Activated T-cell treated with anti-CD3 and anti-CD28 coated beads for 4 hours (primary cell): Measurements from ENCODE around the gene SLC29A3.

Source experiments
- DNase-seq: peaks from one replicate; pipeline ENCODE4 v3.0.0-alpha.2; 2020

SLC29A3 gene

GRCh38 chr10:71325267-71325666 is 6.2 kb downstream of the SLC29A3 start:
- DNase-seq, result no peak

GRCh38 chr10:71326464-71326881 is 7.4 kb downstream of the SLC29A3 start:
- DNase-seq, result no peak

- DNase-seq, result no peak
Measured at GRCh38 chr10:71330789-71331404, 11.8 kb downstream of the SLC29A3 start.

DNA sequence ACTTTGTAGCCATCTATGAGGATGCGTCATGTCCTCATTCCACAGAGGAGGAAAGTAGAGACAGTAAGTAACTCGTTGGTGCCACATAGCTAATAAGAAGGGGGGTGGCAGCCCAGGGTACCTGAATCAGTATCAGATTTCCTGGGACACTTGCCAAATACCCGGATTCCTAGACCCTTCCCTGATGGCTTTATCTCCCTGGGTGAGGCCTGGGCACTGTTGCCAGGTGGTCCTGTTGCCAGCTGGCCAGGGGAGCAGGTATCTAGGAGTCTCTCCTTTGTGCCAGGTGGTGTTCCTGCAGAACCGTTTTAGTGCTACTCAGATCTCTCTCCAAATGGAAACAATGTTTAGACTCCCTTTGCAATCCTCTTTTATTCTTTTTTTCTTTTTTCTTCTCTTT is 12.7 kb downstream of the SLC29A3 start:
- no peak for DNase-seq

GRCh38 chr10:71332466-71332865 is 13.4 kb downstream of the SLC29A3 start:
- DNase-seq, result no peak

- DNase-seq, result no peak
Measured at GRCh38 chr10:71333129-71333887, 14.2 kb downstream of the SLC29A3 start.

- DNase-seq, result no peak
Measured at GRCh38 chr10:71334221-71334791, 15.2 kb downstream of the SLC29A3 start.

DNA sequence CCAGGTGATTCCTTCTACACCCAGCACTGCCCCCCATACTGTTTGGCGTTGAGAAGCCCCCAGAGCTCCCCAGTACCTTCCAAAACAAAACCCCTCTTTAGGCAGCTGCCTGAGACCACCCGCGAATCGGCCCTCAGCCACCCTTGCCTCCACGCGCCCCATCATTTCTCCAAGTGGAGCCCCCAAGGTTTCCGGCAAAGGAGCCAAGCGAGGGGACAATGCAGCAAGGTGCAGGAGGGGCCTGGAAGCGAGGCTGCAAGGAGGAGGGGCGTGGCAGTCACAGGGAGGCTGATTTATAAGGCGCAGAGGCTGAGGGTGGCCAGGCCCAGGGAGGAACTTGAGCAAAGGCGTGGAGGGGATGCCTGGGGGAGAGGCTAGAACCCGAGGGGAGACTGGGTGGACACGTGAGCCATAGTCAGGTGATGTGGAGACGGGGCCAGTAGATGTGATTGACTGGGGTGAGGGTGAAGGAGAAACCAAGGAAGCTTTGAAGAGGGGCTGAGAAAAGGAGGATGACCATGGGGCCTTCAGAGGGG is 16.2 kb downstream of the SLC29A3 start:
- DNase-seq, result no peak

GRCh38 chr10:71336632-71337031 is 17.6 kb downstream of the SLC29A3 start:
- DNase-seq, result no peak

GRCh38 chr10:71337219-71337701 is 18.2 kb downstream of the SLC29A3 start:
- no peak for DNase-seq

- DNase-seq, result no peak
Measured at GRCh38 chr10:71338728-71339495, 19.9 kb downstream of the SLC29A3 start.

DNA sequence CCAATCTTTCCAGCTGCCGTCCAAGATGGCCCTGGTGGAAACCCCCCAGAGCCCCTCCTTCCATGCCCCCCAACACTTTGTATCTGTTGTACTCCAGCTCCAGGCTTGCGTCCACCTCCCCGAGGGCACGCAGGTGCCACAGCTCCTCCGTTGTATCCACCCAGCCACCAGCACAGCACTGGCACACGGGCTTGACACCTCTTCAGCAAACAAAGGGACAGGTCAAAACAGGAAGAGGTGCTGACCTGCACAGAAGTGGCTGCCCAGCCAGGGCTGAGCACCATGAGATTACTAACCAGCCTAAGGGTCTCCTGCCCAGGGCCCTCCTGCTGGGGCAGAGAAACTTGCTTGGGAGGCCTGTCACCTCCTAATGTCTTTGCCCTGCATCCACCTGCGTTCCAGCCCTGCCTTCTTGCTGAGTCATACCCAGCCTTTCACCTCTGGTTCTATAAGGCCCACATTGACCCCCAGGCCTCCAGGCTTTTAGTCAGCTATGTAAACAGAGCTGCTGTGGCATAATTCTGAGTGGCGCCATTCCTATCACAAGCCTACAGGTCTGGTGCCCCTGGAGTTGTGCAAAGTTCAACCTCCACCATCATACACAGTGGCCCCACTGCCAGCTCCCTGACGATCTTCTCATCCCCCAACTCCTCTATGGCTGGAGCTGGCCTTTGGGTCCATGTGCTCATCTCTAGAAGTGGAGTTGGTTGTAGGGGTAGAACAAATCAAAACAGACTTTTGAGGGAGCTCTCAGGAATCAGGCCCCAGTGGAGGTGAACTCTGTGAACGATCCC is 20.9 kb downstream of the SLC29A3 start:
- DNase-seq, result no peak

- no peak for DNase-seq
Measured at GRCh38 chr10:71342573-71343391, 23.7 kb downstream of the SLC29A3 start.

GRCh38 chr10:71343392-71343773 is 24.3 kb downstream of the SLC29A3 start:
- DNase-seq, result no peak

DNA sequence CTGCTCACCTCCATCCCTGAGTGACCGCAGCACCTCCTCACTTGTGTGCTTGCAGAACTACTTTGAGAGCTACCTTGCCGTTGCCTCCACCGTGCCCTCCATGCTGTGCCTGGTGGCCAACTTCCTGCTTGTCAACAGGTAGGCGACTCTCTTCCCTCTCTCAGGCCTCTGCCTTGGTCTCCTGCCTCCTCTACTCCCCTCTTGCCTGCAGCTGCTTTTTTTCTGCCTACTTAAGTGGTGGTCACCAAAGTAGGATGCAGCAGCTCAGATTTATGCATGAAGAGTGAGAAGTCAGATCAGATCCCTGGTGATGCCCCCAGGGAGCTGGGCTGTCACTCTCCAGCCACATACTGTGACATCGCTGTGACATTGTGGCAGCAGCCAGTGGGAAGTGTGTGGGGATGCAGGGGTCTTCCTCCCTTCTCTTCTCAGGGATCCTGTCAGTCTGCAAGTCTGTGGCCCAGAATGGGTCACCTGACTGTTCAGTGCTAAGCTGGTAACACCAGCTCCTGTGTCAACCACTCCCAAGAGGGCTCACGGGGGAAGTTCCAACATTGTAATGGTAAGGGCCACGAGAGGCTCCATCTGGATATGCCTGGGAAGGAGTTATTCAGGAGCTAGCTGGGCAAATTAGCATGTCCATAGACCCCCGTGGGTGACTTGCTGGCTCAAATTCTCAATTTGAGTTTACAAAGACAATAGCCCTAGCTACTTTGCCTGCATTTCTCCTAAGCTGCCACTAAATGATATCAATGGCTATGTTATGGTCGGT is 25.3 kb downstream of the SLC29A3 start:
- no peak for DNase-seq

DNA sequence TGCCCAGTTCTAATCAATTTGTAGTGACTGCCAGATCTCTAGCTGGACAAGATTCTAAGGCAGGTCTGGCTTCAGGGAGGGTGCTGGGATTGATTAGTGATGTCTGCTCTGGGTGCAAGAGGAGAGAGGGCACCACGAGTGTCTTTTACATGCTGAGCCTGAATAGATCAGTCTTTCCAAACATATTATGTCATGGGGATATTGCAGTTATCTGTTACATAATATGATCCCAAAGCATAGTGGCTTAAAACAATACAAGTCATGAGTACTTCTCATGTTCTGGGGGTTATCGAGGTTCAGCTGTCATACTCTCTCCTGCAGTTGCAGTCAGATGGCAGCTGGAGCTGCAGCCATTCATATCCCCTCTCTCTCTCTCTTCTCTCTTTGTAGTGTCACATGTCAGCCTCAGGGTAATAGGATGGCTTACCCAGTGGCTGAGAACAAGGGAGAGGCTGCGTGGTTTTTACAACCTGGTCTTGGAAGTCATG is 26.0 kb downstream of the SLC29A3 start:
- DNase-seq, result no peak

DNA sequence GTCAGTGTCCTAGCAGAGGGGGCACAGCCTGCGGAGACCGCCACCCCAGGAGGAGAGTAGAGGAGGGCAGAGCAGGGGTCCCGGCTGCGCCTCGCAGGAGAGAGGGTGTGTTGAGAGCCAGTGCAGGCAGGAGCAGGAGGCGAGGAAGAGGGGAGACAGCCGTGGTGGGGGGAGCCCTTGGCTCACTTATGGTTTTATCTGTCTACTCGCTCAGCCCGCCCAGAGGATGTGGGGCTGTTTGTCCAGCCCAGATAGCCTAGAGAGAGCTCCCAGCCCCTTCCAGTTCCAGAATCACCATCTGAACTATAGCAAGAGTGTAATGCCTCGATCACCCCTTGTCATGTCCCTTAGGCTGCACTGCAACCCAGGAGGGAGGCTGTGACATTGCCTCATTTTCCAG is 26.6 kb downstream of the SLC29A3 start:
- no peak for DNase-seq

DNA sequence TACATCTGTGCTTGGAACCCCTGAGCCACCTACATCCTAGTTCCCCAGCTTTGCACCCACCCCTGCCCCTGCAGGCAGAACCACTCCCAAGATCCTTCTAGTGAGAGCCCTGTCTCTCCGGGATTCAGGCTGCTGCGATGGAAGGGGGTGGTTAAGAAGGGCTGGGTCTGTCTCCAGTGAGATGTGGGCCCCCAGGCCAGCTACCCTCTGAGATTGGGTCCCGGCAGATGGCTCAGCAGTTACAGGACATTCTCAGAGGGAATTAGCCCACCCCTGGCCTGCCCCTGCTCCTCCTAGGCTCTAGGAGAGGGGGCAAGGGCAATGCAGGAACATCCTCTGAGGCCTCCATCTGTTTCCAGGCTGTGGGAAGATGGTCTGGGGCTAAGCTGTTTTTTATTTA is 27.7 kb downstream of the SLC29A3 start:
- no peak for DNase-seq

GRCh38 chr10:71347587-71348395 is 28.7 kb downstream of the SLC29A3 start:
- no peak for DNase-seq
